Measurements from ENCODE around the gene SET. TPM values are rescaled to one million over a fixed set of nuclear protein-coding genes. Genes with fewer than 3 reads are reported as not detected.

SET gene
- total and polyA plus RNA-seq, 2 of the 8 experiments (the other 6 are each of a cell fraction or from before 2014, with no cell fraction given) = 466 to 1,345 TPM

DNA sequence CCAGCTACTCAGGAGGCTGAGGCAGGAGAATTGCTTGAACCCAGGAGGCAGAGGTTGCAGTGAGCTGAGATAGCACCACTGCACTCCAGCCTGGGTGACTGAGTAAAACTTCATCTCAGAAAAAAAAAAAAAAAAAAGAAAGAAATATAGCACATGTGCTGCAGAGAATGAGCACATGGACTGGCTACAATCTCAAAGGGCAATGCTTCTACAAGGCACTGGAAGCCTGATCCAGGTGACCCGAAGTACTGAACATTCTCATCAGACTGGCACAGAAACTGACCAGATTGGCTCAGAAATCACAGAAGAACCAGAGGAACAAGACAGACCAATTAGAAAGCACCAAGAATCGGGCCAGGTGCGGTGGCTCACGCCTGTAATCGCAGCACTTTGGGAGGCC, 37.2 kb upstream of the SET start:
- H3K27me3 ChIP-seq (replicated peaks in 1 of 4; ENCODE audit: control insufficient read depth in 3 of 4, extremely low read depth in 1 of 4, insufficient read depth in 3 of 4, low read length in 3 of 4) = no peaks in the 10 kb centered on the region
- no peak overlapping the region for H2BK15ac ChIP-seq (ENCODE audit: low read length)
- H3K4me3 ChIP-seq (ENCODE audit: extremely low read depth in 1 of 4, insufficient read depth in 2 of 4, low read depth in 3 of 4, low read length in 4 of 4) = no peak overlapping the region
- ChIA-PET CTCF (ENCODE audit: partially characterized antibody) (interaction anchor here (1.1 kb wide), 1 partner anchor 46 kb away, joined by 3 read pairs; no protein-coding TSS in a partner anchor), POLR2A (ENCODE audit: partially characterized antibody) (interaction anchor here (4.8 to 5.0 kb wide), 2 partner anchors 13 to 34 kb away, joined by 22 to 47 read pairs; no protein-coding TSS in a partner anchor)
- no peak overlapping the region for H3K56ac ChIP-seq (replicated peaks; ENCODE audit: insufficient read length, low read depth, low read length)
- no peak overlapping the region for H2BK120ac ChIP-seq (replicated peaks; ENCODE audit: low read depth, low read length)
- TF ChIP-seq USF2 (IDR thresholded peaks at IDR 0.05; ENCODE audit: low read length) (no peak), GABPA (IDR thresholded peaks at IDR 0.05; ENCODE audit: borderline replicate concordance, insufficient read depth, low read length) (no peak), POU5F1 (IDR thresholded peaks at IDR 0.05; ENCODE audit: low read depth, low read length) (no peak), RAD21 (IDR thresholded peaks at IDR 0.05 in 1 of 2, conservative IDR thresholded peaks at IDR 0.05 in 1 of 2; ENCODE audit: low read depth in 2 of 2, low read length in 2 of 2) (no peak), JUND (IDR thresholded peaks at IDR 0.05; ENCODE audit: low read length) (no peak), POLR2AphosphoS5 (IDR thresholded peaks at IDR 0.05; ENCODE audit: low read depth, low read length) (no peak), MAFK (IDR thresholded peaks at IDR 0.05; ENCODE audit: low read depth, low read length) (no peak), SIRT6 (IDR thresholded peaks at IDR 0.05; ENCODE audit: low read length) (no peak), EP300 (IDR thresholded peaks at IDR 0.05; ENCODE audit: borderline replicate concordance in 1 of 2, low read depth in 2 of 2, low read length in 2 of 2) (no peak)
- H3K4me1 ChIP-seq (replicated peaks in 1 of 4; ENCODE audit: control insufficient read depth in 3 of 4, insufficient read depth in 4 of 4, low read length in 3 of 4) = no peaks in the 10 kb centered on the region; a peak in 1 of 7 replicates
- H3K36me3 ChIP-seq (ENCODE audit: control insufficient read depth in 2 of 4, insufficient read depth in 4 of 4, low read length in 3 of 4) = peaks cover 0 to 9% (median 0%) of the 10 kb centered on the region in 4 experiments; a peak in 1 of 8 replicates
- no peak overlapping the region for H2AFZ ChIP-seq (ENCODE audit: low read length)
- H2BK5ac ChIP-seq (ENCODE audit: low read depth, low read length) = no peak overlapping the region
- H3K23me2 ChIP-seq (ENCODE audit: low read depth, low read length) = peaks cover 4% of the 10 kb centered on the region; the same call in 1 of the 2 replicates
- no peak overlapping the region for H2BK12ac ChIP-seq (ENCODE audit: low read depth, low read length)
- H4K5ac ChIP-seq (ENCODE audit: insufficient read length, low read depth, low read length) = no peak overlapping the region
- H3K4ac ChIP-seq (replicated peaks; ENCODE audit: insufficient read length, low read depth, low read length) = no peak overlapping the region
- H4K91ac ChIP-seq (replicated peaks; ENCODE audit: insufficient read length, low read length) = no peak overlapping the region
- no peak overlapping the region for H3K18ac ChIP-seq (ENCODE audit: extremely low read depth, low read length)
- no peak overlapping the region for H3K4me2 ChIP-seq (ENCODE audit: insufficient read depth in 1 of 2, low read depth in 2 of 2, low read length in 2 of 2)
- peaks cover 6% of the 10 kb centered on the region; the same call in 1 of the 2 replicates for H3K79me1 ChIP-seq (ENCODE audit: low read depth, low read length)
- H4K20me1 ChIP-seq (replicated peaks in 1 of 2; ENCODE audit: control insufficient read depth in 1 of 2, insufficient read depth in 2 of 2, low read length in 2 of 2) = peaks cover 0 to 2% of the 10 kb centered on the region in 2 experiments
- no peak overlapping the region for H3K23ac ChIP-seq (ENCODE audit: insufficient read length)
- no peak overlapping the region for H4K8ac ChIP-seq (ENCODE audit: extremely low read depth, insufficient read depth, low read length)
- no peak overlapping the region for H2AK5ac ChIP-seq (ENCODE audit: low read depth, low read length)
- DNase-seq (ENCODE audit: low read depth in 1 of 2, low spot score in 2 of 2) (no peak), FAIRE-seq (no peak)
- 93% methylated on average over 5 of the region's 5 CpGs; no CpG with 5 or more reads in 1 of the 2 experiments for WGBS, 2 experiments (ENCODE audit: extremely low coverage in 1 of 2, insufficient coverage in 1 of 2, insufficient read length in 1 of 2, insufficient replicate concordance in 2 of 2, low coverage in 1 of 2, low lambda C conversion rate in 2 of 2, missing lambda C conversion rate in 1 of 2)
- no peak overlapping the region for H3K27ac ChIP-seq (ENCODE audit: low read depth, low read length)
- no peak overlapping the region for H2BK20ac ChIP-seq (ENCODE audit: low read length)
- H3K79me2 ChIP-seq (ENCODE audit: control insufficient read depth in 1 of 2, insufficient read depth in 2 of 2, low read length in 2 of 2) = peaks cover 0 to 2% of the 10 kb centered on the region in 2 experiments; a peak in 1 of 4 replicates
- H3K9me3 ChIP-seq (ENCODE audit: insufficient read depth in 2 of 2, low read depth in 1 of 2, low read length in 1 of 2) = no peaks in the 10 kb centered on the region
- no peak overlapping the region for H3K9ac ChIP-seq (replicated peaks in 1 of 4; ENCODE audit: extremely low read depth in 1 of 4, low read depth in 3 of 4, low read length in 3 of 4)
- no peak overlapping the region for H3K14ac ChIP-seq (ENCODE audit: insufficient read length)

All from H1 (cell line).